IMR-90 (cell line): ENCODE results near the gene SHROOM3. TPM values are rescaled to one million over a fixed set of nuclear protein-coding genes. Genes with fewer than 3 reads are reported as not detected.
A peak's percentile ranks its signal among the peaks of the same experiment; 100 is the strongest.

ENCODE experiments used
- ATAC-seq: fragments of 200-7000 bp; cut with Tn5 transposase; 2 replicates; pipeline ENCODE4 v1.9.1; 2020; ENCODE audit warnings: low read depth, mild to moderate bottlenecking, moderate library complexity
- BruUV-seq: library from RNA; stranded (reverse); fragments of 400-500 nt; replicated peaks from 2 replicates; lab custom pipeline; 2021; lab: Mats Ljungman, UMichigan
- CTCF ChIA-PET: fragments of 300-600 bp; formaldehyde crosslinking; extraction: SDS; loops from one replicate; lab custom pipeline; 2021; ENCODE audit warnings: antibody characterized with exemption; lab: Yijun Ruan, JAX
- POLR2A ChIA-PET: fragments of 300-600 bp; sonication (Branson Sonifier 250); formaldehyde crosslinking; loops from one replicate; lab custom pipeline; 2022; ENCODE audit warnings: antibody characterized with exemption; ENCODE audit not compliant: unreplicated experiment; lab: Charles Lee
- DNase-seq: peaks from one replicate; pipeline ENCODE4 v3.0.0; 2013
- H2AFZ ChIP-seq: replicated peaks from 2 replicates; pipeline ENCODE3; 2013; ENCODE audit warnings: low read length, mild to moderate bottlenecking; ENCODE audit not compliant: poor library complexity
- H2AK5ac ChIP-seq: 2 replicates; pipeline ENCODE4 v1.6.1; 2013; ENCODE audit warnings: low read depth, low read length, inconsistent platforms
- H2AK9ac ChIP-seq: replicated peaks from 2 replicates; pipeline ENCODE3; 2013; ENCODE audit warnings: mild to moderate bottlenecking, low read depth, low read length, moderate library complexity; ENCODE audit not compliant: poor library complexity
- H2BK120ac ChIP-seq: 2 replicates; pipeline ENCODE4 v1.6.1; 2013; ENCODE audit warnings: low read depth, low read length, inconsistent platforms
- H2BK15ac ChIP-seq: 3 replicates; pipeline ENCODE4 v1.6.1; 2013; ENCODE audit warnings: low read depth, low read length, inconsistent platforms
- H2BK20ac ChIP-seq: 2 replicates; pipeline ENCODE4 v1.6.1; 2013; ENCODE audit warnings: low read depth, mild to moderate bottlenecking, inconsistent platforms, low read length, moderate library complexity
- H2BK5ac ChIP-seq: 2 replicates; pipeline ENCODE4 v1.6.1; 2013; ENCODE audit warnings: mild to moderate bottlenecking, low read depth, low read length, inconsistent platforms; ENCODE audit not compliant: poor library complexity, severe bottlenecking
- H3K14ac ChIP-seq: replicated peaks from 2 replicates; pipeline ENCODE4 v1.6.1; 2013; ENCODE audit warnings: low read depth, low read length, inconsistent platforms
- H3K18ac ChIP-seq: 2 replicates; pipeline ENCODE4 v1.6.1; 2013; ENCODE audit warnings: low read depth, low read length, control low read depth
- H3K23ac ChIP-seq: 2 replicates; pipeline ENCODE4 v1.6.1; 2013; ENCODE audit warnings: low read depth, low read length, inconsistent platforms
- H3K27ac ChIP-seq: 2 replicates; pipeline ENCODE4 v1.5.1; 2013; ENCODE audit warnings: mild to moderate bottlenecking, control low read depth, low read length; ENCODE audit not compliant: insufficient read depth
- H3K27me3 ChIP-seq: 2 replicates; pipeline ENCODE4 v1.6.1; 2013; ENCODE audit warnings: low read length; ENCODE audit not compliant: control insufficient read depth, insufficient read depth
- H3K36me3 ChIP-seq: 2 replicates; pipeline ENCODE4 v1.6.1; 2013; ENCODE audit warnings: low read length, mixed read lengths; ENCODE audit not compliant: control insufficient read depth, insufficient read depth
- H3K4ac ChIP-seq: 2 replicates; pipeline ENCODE4 v1.6.1; 2013; ENCODE audit warnings: low read depth, low read length, inconsistent platforms
- H3K4me1 ChIP-seq: 2 replicates; pipeline ENCODE4 v1.6.1; 2013; ENCODE audit warnings: low read length, mixed read lengths; ENCODE audit not compliant: control insufficient read depth, insufficient read depth
- H3K4me2 ChIP-seq: 2 replicates; pipeline ENCODE4 v1.6.1; 2013; ENCODE audit warnings: low read depth, mild to moderate bottlenecking, control low read depth, low read length, moderate library complexity
- H3K4me3 ChIP-seq: 2 replicates; pipeline ENCODE4 v1.5.1; 2013; ENCODE audit warnings: low read depth, mild to moderate bottlenecking, control low read depth, low read length, moderate library complexity; ENCODE audit not compliant: insufficient read depth
- H3K56ac ChIP-seq: 2 replicates; pipeline ENCODE4 v1.6.1; 2013; ENCODE audit warnings: low read length, inconsistent platforms; ENCODE audit not compliant: insufficient read depth; ENCODE audit errors: extremely low read depth
- H3K79me1 ChIP-seq, 2 experiments: 2 replicates each; pipeline ENCODE4 v1.6.1; 2013; ENCODE audit warnings: low read length in 2 of 2, inconsistent platforms in 1 of 2, low read depth in 1 of 2
- H3K9ac ChIP-seq: 2 replicates; pipeline ENCODE4 v1.6.1; 2013; ENCODE audit warnings: low read depth, low read length, control low read depth
- H3K9me1 ChIP-seq: 2 replicates; pipeline ENCODE4 v1.6.1; 2013; ENCODE audit warnings: low read length, inconsistent platforms; ENCODE audit not compliant: insufficient read depth
- H3K9me3 ChIP-seq: 2 replicates; pipeline ENCODE4 v1.6.1; 2013; ENCODE audit warnings: low read length; ENCODE audit not compliant: control insufficient read depth, insufficient read depth
- H4K20me1 ChIP-seq: 2 replicates; pipeline ENCODE4 v1.6.1; 2013; ENCODE audit warnings: low read length, inconsistent platforms; ENCODE audit not compliant: insufficient read depth
- H4K5ac ChIP-seq: 2 replicates; pipeline ENCODE4 v1.6.1; 2013; ENCODE audit warnings: mild to moderate bottlenecking, low read depth, low read length, control low read depth
- H4K8ac ChIP-seq, 2 experiments: 2 replicates each; pipeline ENCODE4 v1.6.1; 2013; ENCODE audit warnings: low read depth in 2 of 2, low read length in 2 of 2, control low read depth in 1 of 2, inconsistent platforms in 1 of 2
- H4K91ac ChIP-seq: 2 replicates; pipeline ENCODE4 v1.6.1; 2013; ENCODE audit warnings: low read depth, low read length, inconsistent platforms; ENCODE audit not compliant: insufficient read depth
- CEBPB ChIP-seq: IDR thresholded peaks from 2 replicates; pipeline ENCODE4 v1.6.1; 2012; ENCODE audit warnings: low read depth, low read length, improper control_type of control experiment
- CHD1 ChIP-seq: IDR thresholded peaks from 2 replicates; pipeline ENCODE4 v1.6.1; 2012; ENCODE audit warnings: low read depth, low read length, improper control_type of control experiment
- NFE2L2 ChIP-seq: fragments of 150-350 bp; IDR thresholded peaks from 2 replicates; pipeline ENCODE4 v1.6.1; 2016; ENCODE audit warnings: low read depth, mild to moderate bottlenecking, low read length
- WGBS, 2 experiments: methylation state at CpG; one replicate each; pipeline versions ENCODE4 v1.1.5 to v1.1.7; 2013; ENCODE audit warnings: missing lambda C conversion rate in 2 of 2; ENCODE audit not compliant: insufficient read length in 1 of 2; ENCODE audit errors: extremely low coverage in 2 of 2; 5-methylcytosine and 5-hydroxymethylcytosine counted together
- dilution Hi-C: fragments of 300-500 bp; cut with HindIII; formaldehyde crosslinking; loops from one replicate; pipeline ENCODE4 v1.14.3; 2018; ENCODE audit warnings: low sequenced_read_pairs; ENCODE audit not compliant: unreplicated experiment
- in situ Hi-C: fragments of 300-500 bp; cut with MboI; formaldehyde crosslinking; loops from 3 replicates; pipeline ENCODE4 v1.14.3; 2019; ENCODE audit warnings: low sequenced_read_pairs, inconsistent platforms, mixed read lengths
- intact Hi-C: fragments of 100-400 bp; cut with micrococcal nuclease; formaldehyde crosslinking; loops from 2 replicates; pipeline ENCODE4 v1.10.0; 2022
- polyA plus RNA-seq, 3 experiments: library from polyadenylated mRNA; depleted of rRNA; stranded (reverse); fragments of >200 nt; gene quantifications; 2 replicates each; pipeline ENCODE4 v1.2.3, GENCODE V29; 2012; ENCODE audit warnings: low replicate concordance in 1 of 3
- total RNA-seq: library from RNA; depleted of rRNA; stranded (reverse); fragments of >200 nt; gene quantifications from 2 replicates; pipeline ENCODE4 v1.2.3, GENCODE V29; 2012

SHROOM3 gene
- total and polyA plus RNA-seq, 2 of the 4 experiments (the other 2 are of a cell fraction), result 10.8 to 19.5 TPM

- H2AK5ac ChIP-seq, result no peak overlapping the region; the same call in 1 of the 2 replicates
- peak overlapping the region; percentile 84 for H3K18ac ChIP-seq
- in situ Hi-C loops, result no loop called here
- H4K20me1 ChIP-seq, result no peaks in the 10 kb centered on the region; the same call in 1 of the 2 replicates
- CTCF ChIA-PET, result interaction anchor here (0.6 to 0.9 kb wide), 2 partner anchors 16 to 171 kb away, joined by 4 to 6 read pairs; no protein-coding TSS in a partner anchor
- no peaks in the 10 kb centered on the region for H3K9me3 ChIP-seq
- peak overlapping the region; percentile 91 for H2AK9ac ChIP-seq
- intact Hi-C loops, result loop anchor here (1.0 kb wide), 1 partner anchor 177 kb away; no protein-coding TSS in a partner anchor
- H3K27me3 ChIP-seq, result no peaks in the 10 kb centered on the region
- POLR2A ChIA-PET, result interaction anchor here (0.5 kb wide), 1 partner anchor 65 kb away, joined by 4 read pairs; no protein-coding TSS in a partner anchor
- DNase-seq (peak; percentile 38), ATAC-seq (no peak)
- H3K9me1 ChIP-seq, result peaks cover 6% of the 10 kb centered on the region
- peak overlapping the region; percentile 98 for H3K14ac ChIP-seq
- H3K4me2 ChIP-seq, result peak overlapping the region; percentile 95
- peak overlapping the region; percentile 97 for H3K4me3 ChIP-seq
- H3K4me1 ChIP-seq, result peaks cover 12% of the 10 kb centered on the region
- peak overlapping the region; percentile 99 for H3K9ac ChIP-seq
- H3K79me1 ChIP-seq, result peaks cover 20 to 34% of the 10 kb centered on the region in 2 experiments; a peak in 3 of 4 replicates
- TF ChIP-seq CHD1, result no peak
- TF ChIP-seq CEBPB, result no peak
- no peak for TF ChIP-seq NFE2L2
- peak overlapping the region; percentile 86; the same call in 2 of the 3 replicates for H2BK15ac ChIP-seq
- H3K4ac ChIP-seq, result peak overlapping the region; percentile 97
- peak overlapping the region; percentile 56 to 88; a peak in 3 of 4 replicates for H4K8ac ChIP-seq
- peak overlapping the region; percentile 95 for H2BK120ac ChIP-seq
- H3K36me3 ChIP-seq, result no peaks in the 10 kb centered on the region
- H2BK5ac ChIP-seq, result peak overlapping the region; percentile 94
- peak overlapping the region; percentile 99 for H3K27ac ChIP-seq
- H2BK20ac ChIP-seq, result peak overlapping the region; percentile 81; the same call in 1 of the 2 replicates
- no TSS peak for BruUV-seq
- dilution Hi-C loops, result no loop called here
- peak overlapping the region; percentile 98 for H3K23ac ChIP-seq
- peak overlapping the region; percentile 84 for H4K91ac ChIP-seq
- H3K56ac ChIP-seq, result peak overlapping the region; percentile 90
- H4K5ac ChIP-seq, result peak overlapping the region; percentile 77
- peak overlapping the region; percentile 92 for H2AFZ ChIP-seq
- 54% methylated on average over 3 of the region's 13 CpGs; no CpG with 5 or more reads in 1 of the 2 experiments for WGBS, 2 experiments
Observed at GRCh38 chr4:76688619-76689144, 253.7 kb downstream of the SHROOM3 start.
